HG02642 (cell line): ENCODE data around the gene LZTS3.
"Not testable (repeated sequence)": the region's sequence is repeated elsewhere in the genome, so short reads cannot be mapped to it uniquely, and the experiment has no call there.

ENCODE experiments used
- ATAC-seq: cut with Tn5 transposase; IDR thresholded peaks from one replicate; pipeline ENCODE4 v1.9.1; 2021; ENCODE audit warnings: mild to moderate bottlenecking; ENCODE audit not compliant: unreplicated experiment, poor library complexity

LZTS3 gene

DNA sequence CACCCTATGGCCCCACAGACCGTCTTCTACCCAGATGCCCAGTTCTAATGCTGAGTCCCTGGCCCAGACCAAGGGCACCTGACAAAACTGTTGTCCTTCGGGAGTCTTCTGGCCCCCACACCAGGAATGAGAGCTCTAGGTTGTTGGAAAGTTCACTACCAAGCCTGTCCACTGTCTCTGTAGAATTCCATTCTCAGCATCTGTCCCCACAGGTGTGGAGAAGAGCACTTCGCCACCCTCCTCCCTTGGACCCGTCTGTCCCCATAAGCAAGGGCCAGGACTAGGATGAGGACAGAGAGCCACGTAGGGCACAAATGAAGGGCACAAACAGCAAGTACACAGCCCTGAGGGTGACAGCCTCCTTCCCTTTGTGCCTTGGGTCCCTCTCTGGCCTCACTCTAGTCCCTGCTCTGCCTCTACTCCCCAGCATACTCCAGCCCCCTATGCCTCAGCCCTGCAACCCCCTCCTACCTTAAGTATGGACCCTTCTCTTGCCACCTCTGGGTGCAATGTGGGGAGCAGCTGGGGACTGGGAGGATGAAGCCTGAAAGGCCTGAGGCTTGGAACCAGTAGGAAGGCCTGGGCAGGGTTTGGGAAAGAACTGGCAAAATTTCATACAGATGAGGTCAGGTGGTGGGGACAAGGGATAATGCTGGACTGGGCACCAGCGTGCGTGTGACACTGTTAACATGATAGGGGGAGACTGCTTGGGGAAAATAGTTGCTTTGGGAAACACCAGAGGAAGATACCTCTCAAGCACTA lies 4.3 kb downstream of the LZTS3 start:
- ATAC-seq = no peak

DNA sequence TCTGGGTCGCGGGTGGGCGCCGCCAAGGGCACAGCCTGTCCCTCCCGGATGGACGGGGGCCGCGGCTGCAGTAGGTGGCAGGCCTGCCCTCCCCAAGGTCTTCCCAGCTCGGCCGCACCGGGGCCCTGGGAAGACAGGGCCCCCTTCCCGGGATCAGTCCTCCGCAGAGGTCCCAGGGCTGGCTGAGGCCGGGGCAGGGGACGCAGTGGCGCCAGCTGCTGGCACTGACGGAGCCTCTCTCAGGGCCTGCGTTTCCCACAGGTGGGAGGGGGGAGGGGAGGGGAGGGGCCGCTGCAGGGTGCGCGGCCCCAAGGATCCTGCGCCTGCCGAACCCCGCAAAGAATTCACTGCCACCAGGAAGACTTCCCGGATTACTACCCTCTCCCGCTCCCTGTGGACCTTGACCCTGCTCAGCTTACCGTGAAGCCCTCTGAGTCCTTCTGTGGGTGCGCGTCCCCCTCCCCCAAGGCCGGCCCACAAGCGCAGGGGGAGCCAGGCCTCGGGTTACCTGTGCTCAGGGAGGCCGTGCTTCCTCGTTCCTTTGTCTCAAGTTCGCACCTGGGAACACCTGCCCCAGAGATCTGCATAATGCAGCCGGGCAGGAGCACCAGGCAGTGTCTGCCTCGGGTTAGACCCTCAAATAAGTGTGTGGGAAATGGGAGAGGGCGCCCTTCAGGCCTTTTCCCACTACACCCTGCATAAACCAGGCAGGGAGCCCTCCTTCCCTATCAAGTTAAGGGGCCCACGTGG lies 5.1 kb downstream of the LZTS3 start:
- ATAC-seq = no peak

DNA sequence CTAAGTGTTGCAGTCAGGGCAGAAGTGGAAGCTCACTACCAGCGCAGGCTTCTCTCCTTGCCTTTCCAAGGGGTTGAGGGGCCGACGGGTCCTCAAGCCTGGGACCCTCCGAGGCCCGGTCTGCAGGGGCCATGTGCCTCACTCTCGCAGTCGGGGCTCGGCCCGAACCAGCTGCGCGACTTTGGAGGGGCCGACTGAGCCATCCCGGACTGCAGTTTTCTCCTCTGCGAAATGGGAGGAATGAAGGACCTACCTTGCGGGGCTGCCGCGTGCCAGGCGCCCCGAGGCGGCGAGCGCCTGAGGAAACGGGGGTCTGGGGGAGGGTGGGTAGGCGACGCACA lies 5.6 kb downstream of the LZTS3 start:
- no peak for ATAC-seq

DNA sequence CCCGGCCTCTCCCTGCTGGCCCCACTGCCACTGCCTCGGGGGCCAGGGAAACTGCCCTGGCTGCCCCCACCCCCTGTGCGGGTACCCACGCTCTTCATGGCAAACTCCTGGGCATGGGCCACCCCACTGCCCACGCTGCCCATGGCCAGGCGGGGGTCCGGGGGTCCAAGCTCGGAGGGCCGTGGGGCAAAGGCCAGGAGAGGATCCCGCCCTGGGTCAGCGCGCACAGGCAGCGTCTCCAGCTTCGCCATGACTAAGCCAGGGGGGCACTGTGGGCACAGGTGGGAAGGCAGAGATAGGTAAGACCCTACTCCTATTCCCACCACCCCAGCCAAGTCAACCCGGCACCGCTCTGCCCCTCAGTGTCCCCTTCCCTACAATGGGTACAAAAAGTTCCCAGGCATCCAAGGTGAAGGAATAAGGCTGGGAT lies 6.4 kb downstream of the LZTS3 start:
- ATAC-seq = no peak

DNA sequence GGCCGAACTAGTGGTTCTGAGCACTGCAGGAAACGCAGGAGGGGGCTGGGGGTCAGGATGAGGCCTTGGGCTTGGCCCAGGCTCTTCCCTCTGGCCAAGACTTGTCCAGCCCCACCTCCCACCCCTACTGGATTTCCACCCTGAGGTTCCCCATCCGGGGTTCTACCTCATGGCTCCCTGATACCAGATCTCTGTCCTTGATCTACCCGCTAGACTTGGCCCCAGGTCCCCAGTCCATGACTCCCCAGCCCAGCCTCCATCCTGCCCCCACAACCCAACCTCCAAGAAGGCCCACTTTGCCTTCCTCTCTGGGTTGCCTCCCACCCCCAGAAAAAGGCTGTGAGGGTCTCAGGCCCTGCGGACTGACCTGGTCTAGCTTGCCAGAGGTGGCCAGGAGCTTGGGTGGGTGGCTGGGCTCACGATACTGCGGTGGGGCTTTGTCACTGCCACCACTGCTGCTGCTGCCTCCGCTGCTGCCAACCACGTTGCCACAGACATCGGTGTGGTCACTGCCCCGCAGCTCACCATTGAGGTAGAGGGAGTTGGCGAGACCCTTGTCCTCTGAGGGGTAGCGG lies 6.9 kb downstream of the LZTS3 start:
- no peak for ATAC-seq

DNA sequence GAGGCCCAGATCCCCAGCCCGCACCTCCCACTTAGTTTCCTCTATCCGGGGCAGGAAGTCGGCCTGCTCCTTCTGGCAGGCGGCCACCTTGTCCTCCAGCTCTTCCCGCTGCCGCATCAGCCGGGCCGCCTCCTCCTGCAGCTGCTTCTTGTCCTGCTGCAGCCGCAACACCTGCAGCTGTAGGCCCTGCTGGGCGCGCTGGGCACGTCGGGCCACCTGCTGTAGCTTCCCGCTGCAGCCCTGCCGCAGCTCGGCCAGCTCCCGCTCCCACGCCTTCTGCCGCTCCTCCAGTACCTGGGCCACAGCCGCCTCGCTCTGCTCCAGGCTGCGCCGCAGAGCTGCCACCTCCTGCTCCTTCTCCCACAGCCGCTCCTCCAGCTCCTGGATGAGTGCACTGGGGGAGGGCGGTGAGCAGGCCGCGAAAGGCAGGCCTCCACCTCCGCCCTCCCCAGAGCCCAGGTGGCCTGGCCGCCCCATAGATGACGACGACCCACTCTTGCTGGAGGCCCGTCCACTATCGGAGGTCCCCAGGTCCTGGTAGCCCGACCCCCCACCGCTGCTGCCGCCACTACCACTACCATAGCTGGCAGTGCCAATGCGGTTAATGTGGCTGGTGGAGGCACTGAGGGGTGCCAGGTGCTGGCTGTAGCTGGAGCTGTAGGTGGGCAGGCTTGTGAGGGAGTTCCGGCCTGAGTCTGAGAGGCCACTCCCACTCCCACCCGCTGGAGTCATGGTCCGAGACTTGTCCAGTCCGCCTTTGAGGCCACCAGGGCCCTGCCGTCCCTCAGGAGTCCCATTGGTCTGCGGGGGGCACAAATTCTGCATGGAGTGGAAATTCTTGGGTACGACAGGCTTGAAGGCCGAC lies 7.6 kb downstream of the LZTS3 start:
- no peak for ATAC-seq

DNA sequence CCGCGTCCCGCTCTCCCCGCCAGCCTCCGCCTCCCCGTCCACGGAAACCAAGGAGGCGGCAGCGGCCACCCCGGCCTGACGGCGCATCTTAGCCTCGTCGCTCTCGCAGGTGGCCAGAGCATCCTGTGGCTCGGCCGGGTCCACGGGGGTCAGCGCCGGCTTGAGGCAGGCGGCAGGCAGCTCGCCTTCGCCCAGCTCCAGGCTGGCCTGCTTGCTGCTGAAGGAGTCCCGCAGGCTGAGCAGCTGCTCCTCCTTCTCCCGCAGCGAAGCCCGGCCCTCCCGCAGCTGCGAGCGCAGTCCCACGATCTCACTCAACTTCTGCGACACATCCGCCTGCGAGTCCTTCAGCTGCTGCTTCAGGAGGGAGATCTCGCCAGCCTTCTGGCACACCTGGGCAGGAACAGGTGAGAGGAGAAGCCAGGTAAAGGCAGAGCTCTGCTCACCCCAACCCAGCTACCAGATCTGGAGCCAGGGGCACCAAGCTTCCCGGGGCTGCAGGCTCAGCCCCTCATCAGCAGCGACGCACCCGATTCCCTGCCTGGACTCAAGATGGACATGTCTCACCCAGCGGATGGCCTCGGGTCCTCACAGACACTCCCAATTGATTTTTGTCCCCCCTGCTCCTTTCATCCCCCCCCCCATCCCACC lies 8.5 kb downstream of the LZTS3 start:
- no peak for ATAC-seq

DNA sequence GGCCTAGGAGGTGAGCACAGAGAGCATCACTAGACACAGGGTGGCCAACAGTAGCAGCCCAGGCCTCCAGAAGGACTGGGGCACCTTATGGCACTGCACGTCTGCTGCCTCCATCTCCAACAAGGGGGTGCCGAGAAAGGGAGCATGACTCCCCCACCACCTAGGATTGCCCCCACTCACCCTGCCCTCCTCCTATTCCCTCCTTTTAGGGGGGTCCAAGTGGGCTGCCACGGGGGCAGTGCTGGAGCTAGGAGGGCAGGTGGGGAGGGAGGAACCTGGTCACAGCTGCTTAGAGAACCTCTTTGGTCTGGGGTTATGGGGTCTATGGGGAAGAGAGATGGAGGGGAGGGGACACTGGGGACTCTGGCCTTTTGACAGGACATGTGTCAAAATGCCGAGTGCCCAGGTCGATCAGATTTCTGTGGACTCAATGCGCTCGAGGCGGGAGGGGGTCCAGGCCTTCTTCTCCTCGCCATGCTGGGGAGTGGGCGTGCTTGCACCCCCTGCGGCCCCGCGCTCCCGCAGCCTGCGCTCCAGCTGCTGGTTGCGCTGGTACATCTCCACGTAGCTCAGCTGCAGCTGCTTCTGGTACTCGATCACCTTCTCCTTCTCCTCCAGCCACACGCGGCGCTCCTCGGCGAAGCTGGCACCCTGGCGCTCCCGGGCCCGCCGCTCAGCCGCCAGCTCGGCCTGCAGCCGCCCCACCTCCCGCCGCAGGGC lies 9.1 kb downstream of the LZTS3 start:
- no peak for ATAC-seq

DNA sequence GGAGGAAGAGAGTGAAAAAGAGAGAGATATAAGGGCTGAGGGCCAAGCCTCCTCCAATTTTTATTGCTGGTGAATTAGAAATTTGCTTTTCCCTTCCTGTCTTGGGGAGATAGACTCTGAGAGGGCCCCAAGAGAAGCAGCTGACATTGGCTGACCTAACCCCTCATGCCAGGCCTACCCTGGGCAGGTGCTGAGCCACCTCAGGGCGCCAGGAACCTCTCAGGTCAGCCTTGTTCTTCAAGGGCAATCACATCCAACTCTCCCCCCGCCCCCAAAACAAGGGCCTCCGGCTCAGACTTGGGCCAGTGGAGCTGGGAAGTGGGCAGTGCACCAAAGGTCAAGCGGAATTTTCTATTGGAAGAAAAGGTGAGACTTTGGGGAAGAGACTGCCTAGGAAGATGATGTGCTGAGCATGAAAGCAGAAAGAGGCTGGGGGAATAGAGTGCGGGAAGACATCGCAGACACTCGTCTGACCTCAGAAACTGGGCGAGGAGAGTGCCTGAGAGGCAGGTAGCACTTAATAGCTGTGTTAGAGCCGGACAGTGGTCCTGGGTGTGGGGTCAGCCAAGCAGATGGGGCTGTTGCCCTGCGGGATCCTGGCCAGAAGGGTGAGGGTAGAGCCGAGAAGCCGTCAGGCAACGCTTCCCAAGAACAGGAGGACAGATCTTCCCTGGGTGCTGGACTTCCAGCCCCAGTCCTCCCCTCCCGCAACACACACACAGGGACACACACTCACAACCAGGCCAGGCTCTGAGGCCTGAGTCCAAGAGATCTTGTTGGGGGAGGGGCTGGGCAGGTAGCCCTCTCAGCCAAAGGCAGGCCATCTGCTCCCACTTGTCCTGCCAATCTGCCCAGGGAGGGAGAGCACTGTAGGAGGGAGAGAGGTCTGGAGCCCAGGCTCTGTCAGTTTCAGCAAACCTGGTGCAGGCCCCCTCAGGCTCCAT lies 10.0 kb downstream of the LZTS3 start:
- no peak for ATAC-seq

DNA sequence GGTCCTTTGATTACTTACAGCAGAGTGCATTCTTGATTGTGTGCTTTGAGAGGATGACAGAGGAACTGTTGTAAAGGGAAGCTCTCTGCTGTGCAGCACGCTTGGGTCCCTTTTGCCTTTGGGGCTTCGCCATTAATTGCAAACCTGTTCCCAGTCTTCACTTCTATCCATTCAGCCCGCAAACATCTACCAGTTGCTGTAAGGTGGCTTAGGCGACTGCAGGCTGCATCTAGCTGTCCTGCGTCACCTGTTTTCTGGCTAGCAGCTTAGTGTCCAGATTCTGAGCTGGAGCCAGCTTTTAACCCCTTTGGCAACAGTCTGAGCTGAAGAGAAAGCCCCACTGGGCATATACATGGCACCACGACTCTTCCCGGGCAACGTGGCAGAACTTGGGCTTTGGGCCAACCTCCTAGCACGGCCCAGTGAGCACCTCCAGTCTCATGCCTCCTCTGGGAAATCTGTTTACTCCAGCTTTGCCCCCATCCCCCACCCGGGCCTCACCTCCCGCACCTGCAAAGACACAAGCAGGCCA lies 11.2 kb downstream of the LZTS3 start:
- ATAC-seq = no peak

DNA sequence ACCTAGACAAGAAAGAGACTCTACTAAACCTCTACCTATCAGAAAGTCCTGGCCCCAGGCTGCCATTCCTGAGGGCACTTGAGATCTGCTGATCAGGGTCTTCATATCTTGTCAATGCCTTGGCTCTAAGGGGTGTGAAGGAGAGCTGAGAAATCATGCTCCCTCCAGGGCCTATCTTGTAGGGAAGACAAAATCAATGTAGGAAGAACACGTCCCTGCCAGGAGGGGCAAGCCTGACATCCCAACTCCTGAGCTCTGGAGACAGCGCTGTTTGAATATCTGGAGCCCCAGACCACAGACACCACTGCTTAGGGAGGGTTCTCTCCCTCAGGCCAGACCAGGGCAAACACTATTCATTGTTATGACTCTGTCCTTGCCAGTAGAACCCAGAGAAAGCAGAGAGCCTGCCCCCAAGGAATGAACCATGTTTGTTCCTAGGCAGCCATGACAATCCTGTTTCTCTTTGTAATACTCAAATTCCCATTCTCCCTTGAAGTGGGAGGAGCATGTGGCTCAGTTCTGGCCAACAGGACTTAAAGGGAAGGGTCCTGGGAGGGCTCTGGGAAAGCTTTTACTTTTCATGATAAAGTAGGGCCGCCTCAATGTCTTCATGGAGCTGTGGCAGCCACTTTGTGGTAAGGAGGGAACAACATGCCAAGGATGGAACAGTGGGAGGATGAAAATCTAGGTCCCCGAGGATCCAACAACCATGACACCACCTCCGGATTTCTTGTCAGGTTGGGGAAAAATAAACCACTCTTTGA lies 11.9 kb downstream of the LZTS3 start:
- no peak for ATAC-seq

DNA sequence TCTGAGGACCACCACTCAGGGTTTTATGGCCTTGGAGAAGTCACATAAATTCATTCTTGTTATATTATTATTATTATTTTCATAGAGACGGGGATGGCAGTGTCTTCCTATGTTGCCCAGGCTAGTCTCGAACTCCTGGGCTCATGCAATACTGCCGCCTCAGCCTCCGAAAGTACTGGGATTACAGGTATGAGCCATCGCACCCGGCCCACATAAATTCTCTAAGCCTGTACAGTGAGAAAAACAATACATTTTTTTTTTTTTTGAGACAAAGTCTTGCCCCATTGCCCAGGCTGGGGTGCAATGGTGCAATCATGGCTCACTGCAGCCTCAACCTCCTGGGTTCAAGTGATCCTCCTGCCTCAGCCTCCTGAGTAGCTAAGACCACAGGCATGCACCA lies 12.9 kb downstream of the LZTS3 start:
- ATAC-seq = no peak

DNA sequence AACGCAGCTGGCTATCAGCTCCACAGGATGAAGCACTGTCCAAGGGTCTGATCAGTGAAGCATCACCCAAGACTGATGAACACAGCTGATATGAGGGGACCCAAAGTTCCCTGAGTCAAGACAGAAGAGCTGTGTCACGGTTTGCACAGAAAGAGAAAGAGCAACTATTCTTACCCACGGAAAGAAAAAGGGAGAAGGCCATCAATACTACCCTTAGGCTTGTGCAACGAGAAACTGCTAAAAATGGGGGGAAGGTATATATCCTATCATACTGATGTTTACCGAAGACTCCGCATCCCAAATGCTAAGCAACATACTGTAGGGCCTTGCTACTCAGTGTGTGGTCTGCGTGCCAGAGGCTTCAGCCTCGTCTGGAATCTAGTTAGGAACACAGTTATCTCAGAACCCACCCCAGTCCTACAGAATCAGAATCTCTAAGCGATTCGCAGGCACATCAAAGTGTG lies 14.3 kb downstream of the LZTS3 start:
- no peak for ATAC-seq

DNA sequence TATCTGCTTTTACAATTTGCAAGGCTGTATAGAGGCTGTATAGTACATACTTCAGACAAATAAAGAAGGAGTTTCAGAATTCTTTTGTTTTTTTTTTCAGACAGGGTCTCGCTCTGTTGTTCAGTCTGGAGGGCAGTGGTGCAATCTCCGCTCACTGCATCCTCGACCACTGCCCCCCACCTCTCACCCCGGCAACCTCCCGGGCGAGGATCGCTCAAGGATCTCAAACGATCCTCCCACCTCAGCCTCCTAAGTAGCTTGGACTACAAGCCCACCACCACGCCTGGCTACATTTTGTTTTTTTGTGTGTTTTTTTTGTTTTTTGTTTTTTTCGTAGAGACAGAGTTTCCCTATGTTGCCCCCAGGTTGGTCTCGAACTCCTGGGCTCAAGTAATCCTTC lies 15.5 kb downstream of the LZTS3 start:
- ATAC-seq = no peak

DNA sequence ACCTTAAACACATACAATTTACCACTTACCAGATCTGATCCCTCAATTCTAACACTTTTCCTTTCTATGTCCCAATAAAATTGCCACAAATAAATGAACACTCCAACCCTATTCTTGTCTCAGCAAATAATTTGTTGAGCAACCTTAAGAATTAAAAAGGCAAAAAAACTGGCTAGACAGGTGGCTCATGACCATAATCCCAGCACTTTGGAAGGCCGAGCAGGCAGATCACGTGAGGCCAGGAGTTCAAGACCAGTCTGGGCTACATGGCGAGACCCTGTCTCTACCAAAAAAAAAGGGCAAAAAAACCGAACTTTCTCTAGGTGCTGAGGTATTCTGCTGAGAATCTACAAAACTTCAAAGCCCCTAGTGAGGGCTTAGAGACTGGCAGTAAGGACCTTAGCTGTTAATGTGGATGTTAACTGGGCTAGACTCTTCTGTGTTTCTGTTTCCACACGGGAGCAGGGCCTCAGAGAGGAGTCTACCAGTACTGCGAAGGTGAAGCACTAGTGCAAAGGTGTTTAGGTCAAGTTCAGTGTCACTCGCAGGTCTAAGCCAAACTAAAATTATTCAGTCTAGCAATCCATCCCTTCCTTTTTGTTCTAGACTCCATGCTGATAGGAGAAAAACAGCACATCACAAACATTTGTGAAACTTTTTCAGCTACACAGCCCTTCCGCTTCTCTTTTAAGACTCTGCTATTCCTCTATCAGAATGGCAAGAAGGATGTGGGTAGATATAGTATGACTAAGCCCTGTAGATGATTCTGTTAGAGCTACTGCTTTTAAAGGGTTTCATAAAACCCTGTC lies 16.3 kb downstream of the LZTS3 start:
- peak; percentile 58 for ATAC-seq

DNA sequence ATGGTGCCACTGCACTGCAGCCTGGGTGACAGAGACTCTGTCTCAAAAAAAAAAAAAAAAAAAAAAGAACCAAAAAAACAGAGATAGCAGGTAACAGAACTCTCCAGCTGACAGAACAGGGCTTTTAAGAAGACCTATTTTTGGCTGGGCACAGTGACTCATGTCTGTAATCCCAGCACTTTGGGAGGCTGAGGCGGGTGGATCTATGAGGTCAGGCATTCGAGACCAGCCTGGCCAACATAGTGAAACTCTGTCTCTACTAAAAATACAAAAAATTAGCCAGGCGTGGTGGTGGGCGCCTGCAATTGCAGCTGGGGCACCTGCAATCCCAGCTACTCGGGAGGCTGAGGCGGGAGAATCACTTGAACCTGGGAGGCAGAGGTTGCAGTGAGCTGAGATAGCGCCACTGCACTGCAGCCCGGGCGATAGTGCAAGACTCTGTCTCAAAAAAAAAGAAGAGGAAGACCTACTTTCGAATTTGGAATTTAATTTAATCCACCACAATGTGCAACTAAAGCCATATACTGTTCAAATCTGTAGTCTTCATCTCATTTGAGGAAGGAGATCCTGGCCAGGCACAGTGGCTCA lies 21.2 kb downstream of the LZTS3 start:
- not testable (repeated sequence) for ATAC-seq
